C4-2B (cell line): ENCODE data around the gene CHST12.

Source experiments
- CTCF ChIP-seq: fragments of 450-650 bp; conservative IDR thresholded peaks from 2 replicates; pipeline ENCODE4 v1.5.1; 2017; ENCODE audit warnings: mild to moderate bottlenecking
- ZFX ChIP-seq: fragments of 450-650 bp; IDR thresholded peaks from 2 replicates; pipeline ENCODE4 v1.6.1; 2017

- no peak for TF ChIP-seq CTCF
- TF ChIP-seq ZFX, result no peak
These were observed 64.8 kb downstream of the CHST12 start for GRCh38 chr7:2468227-2468626.
